BJ (cell line): ENCODE results near the gene CASS4. TPM values are rescaled to one million over a fixed set of nuclear protein-coding genes. Genes with fewer than 3 reads are reported as not detected.
"Not testable (repeated sequence)": the region's sequence is repeated elsewhere in the genome, so short reads cannot be mapped to it uniquely, and the experiment has no call there.

Source experiments
- CTCF ChIA-PET: fragments of 350-600 bp; formaldehyde crosslinking; extraction: SDS; loops from one replicate; lab custom pipeline; 2021; ENCODE audit warnings: antibody characterized with exemption, inconsistent platforms; lab: Yijun Ruan, JAX
- POLR2A ChIA-PET: fragments of 300-600 bp; sonication (Branson Sonifier 250); formaldehyde crosslinking; extraction: SDS; loops from one replicate; lab custom pipeline; 2021; ENCODE audit warnings: antibody characterized with exemption; lab: Charles Lee
- DNase-seq: peaks from one replicate; pipeline ENCODE4 v3.0.0-alpha.2; 2011; ENCODE audit warnings: low read depth
- H3K27me3 ChIP-seq: 2 replicates; pipeline ENCODE4 v1.6.0; 2011; ENCODE audit warnings: low read length; ENCODE audit not compliant: control insufficient read depth, insufficient read depth
- H3K36me3 ChIP-seq: 2 replicates; pipeline ENCODE4 v1.5.1; 2011; ENCODE audit warnings: low read length; ENCODE audit not compliant: control insufficient read depth, insufficient read depth
- H3K4me3 ChIP-seq: 2 replicates; pipeline ENCODE4 v1.5.1; 2011; ENCODE audit warnings: low read depth, mild to moderate bottlenecking, control low read depth, low read length
- polyA plus RNA-seq: library from polyadenylated mRNA; depleted of rRNA; stranded (reverse); fragments of >200 nt; gene quantifications from 2 replicates; pipeline ENCODE4 v1.2.3, GENCODE V29; 2011
- TF ChIP-seq, protein P1 (sequence below): IDR thresholded peaks from 2 replicates; pipeline ENCODE4 v1.5.1; 2011; ENCODE audit warnings: low read depth, mild to moderate bottlenecking, control low read depth, inconsistent platforms, low read length, moderate library complexity; ENCODE audit not compliant: insufficient read depth

CASS4 gene
- polyA plus RNA-seq, 1 experiment = 0.50 TPM

DNA sequence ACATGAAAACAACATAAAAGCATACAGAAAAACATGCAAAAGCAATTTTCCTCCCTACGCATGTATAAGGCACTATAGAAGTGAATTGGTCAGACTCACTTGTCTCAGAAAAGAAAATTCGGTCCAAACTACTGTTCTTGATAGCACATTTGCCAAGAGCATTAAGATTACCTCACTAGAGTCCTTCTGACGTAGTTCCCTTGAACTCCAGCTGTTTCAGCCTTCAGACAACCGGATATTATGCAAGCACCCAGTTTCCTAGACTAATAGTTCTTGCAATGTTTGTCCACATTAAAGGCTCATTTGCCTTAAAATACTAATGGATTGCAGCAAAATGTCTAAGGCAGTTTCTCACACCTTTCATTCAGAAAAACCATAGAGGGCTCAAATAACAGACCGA is 2.5 kb upstream of the CASS4 start:
- Histone ChIP-seq H3K4me3 (no peak overlapping the region), H3K27me3 (no peaks in the 10 kb centered on the region), H3K36me3 (peaks cover 6% of the 10 kb centered on the region)
- DNase-seq = no peak
- ChIA-PET CTCF (interaction anchor here (0.9 to 1.6 kb wide), 4 partner anchors 9 to 141 kb away, joined by 3 to 5 read pairs (median 4); no protein-coding TSS in a partner anchor), POLR2A (no interaction called here)
- TF ChIP-seq, protein P1, sequence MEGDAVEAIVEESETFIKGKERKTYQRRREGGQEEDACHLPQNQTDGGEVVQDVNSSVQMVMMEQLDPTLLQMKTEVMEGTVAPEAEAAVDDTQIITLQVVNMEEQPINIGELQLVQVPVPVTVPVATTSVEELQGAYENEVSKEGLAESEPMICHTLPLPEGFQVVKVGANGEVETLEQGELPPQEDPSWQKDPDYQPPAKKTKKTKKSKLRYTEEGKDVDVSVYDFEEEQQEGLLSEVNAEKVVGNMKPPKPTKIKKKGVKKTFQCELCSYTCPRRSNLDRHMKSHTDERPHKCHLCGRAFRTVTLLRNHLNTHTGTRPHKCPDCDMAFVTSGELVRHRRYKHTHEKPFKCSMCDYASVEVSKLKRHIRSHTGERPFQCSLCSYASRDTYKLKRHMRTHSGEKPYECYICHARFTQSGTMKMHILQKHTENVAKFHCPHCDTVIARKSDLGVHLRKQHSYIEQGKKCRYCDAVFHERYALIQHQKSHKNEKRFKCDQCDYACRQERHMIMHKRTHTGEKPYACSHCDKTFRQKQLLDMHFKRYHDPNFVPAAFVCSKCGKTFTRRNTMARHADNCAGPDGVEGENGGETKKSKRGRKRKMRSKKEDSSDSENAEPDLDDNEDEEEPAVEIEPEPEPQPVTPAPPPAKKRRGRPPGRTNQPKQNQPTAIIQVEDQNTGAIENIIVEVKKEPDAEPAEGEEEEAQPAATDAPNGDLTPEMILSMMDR = no peak

DNA sequence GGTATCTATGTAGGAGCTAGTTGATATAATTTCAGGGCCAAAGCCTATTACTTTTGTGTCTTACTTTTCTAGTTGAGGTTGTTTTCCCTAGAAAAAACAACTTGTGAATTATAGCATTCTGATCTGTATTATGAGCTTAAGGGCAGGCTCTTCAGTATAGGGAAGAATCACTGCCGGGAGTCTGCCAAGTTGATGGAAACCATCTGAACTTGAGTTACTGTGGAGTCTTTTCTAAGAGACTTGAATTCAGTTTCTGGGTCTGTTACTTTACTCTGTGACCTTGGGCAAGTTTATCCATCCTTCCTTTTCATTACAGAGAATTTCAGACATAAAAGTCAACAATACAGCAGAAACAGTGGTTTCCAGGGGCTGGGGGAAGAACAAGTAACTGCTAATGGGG is 2.1 kb upstream of the CASS4 start:
- H3K27me3 ChIP-seq = no peaks in the 10 kb centered on the region
- POLR2A ChIA-PET = no interaction called here
- CTCF ChIA-PET = interaction anchor here (0.9 to 1.6 kb wide), 3 partner anchors 10 to 93 kb away, joined by 4 to 5 read pairs (median 5); no protein-coding TSS in a partner anchor

DNA sequence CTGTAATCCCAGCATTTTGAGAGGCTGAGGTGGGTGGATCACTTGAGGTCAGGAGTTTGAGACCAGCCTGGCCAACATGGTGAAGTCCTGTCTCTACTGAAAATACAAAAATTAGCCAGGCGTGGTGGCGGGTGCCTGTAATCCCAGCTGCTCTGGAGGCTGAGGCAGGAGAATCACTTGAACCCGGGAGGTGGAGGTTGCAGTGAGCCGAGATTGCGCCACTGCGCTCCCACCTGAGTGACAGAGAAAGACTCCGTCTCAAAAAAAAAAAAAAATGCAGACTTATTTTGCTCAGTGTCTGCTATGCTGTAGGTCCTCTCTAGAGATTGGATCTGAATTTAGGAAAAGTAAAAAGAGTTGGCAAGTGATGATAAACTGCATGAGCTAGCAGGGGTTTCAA is 773 bp upstream of the CASS4 start:
- H3K27me3 ChIP-seq, H3K4me3 ChIP-seq, DNase-seq, H3K36me3 ChIP-seq: not testable (repeated sequence)
- CTCF ChIA-PET = interaction anchor here (1.3 to 1.4 kb wide), 3 partner anchors 7 to 128 kb away, joined by 3 to 4 read pairs (median 3); no protein-coding TSS in a partner anchor
- POLR2A ChIA-PET = interaction anchor here (0.7 kb wide), 1 partner anchor 155 kb away, joined by 7 read pairs; no protein-coding TSS in a partner anchor

More for the DNA sequence above, 2.1 kb upstream of the CASS4 start:
- Histone ChIP-seq H3K4me3 (no peak overlapping the region), H3K36me3 (peaks cover 6% of the 10 kb centered on the region)
- no peak for DNase-seq
- TF ChIP-seq, protein P1 = no peak

DNA sequence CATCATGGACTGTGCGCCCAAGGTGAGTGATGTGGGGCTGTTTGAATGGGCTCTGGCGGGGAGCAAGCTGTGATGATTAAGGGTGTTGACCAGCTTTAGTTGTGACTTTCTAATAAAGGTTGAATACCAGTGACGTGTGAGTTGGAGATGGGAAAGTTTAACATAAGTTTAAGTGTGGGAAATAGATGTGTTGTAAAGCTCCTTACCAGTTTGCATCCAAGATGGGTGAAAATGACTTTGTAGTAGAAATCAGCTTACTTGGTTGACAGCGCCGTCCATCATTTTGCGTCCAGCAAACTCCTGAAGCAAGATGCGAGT is 372 bp downstream of the CASS4 start:
- ChIA-PET CTCF (interaction anchor here (1.2 to 1.6 kb wide), 5 partner anchors 9 to 127 kb away, joined by 3 to 6 read pairs (median 3); no protein-coding TSS in a partner anchor), POLR2A (interaction anchor here (0.7 kb wide), 1 partner anchor 21 kb away, joined by 8 read pairs; no protein-coding TSS in a partner anchor)
- no peak for DNase-seq
- no peak overlapping the region for H3K4me3 ChIP-seq
- no peaks in the 10 kb centered on the region for H3K27me3 ChIP-seq
- peaks cover 1% of the 10 kb centered on the region; the same call in 1 of the 2 replicates for H3K36me3 ChIP-seq
- TF ChIP-seq, protein P1 = no peak

DNA sequence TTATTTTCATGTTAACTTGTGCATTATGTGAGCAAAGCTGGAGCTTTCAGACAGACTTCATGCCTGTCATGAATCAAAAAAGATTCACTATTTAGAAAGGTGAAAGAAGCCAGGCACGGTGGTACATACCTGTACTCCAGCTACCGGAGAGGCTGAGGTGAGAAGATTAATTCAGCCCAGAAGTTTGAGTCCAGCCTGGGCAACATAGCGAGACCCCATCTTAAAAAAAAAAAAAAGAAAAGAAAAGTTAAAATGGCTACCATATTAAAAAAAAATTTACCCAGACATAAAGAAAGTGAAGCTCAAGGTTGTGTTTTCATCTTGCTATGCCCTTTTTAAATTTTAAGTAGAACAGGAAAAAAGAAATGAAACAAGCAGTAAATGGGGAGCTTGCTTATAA is 889 bp downstream of the CASS4 start:
- Histone ChIP-seq H3K36me3 (0 out of 2 replicates have a peak, but pooled peaks cover 1% of the 10 kb centered on the region), H3K27me3 (no peaks in the 10 kb centered on the region), H3K4me3 (no peak overlapping the region)
- no peak for DNase-seq
- POLR2A ChIA-PET = interaction anchor here (0.7 kb wide), 1 partner anchor 21 kb away, joined by 8 read pairs; no protein-coding TSS in a partner anchor
- CTCF ChIA-PET = interaction anchor here (1.2 to 1.6 kb wide), 3 partner anchors 9 to 102 kb away, joined by 3 to 6 read pairs (median 3); no protein-coding TSS in a partner anchor
- TF ChIP-seq, protein P1 = no peak
